ENCODE results near the gene LEMD1. TPM values are rescaled to one million over a fixed set of nuclear protein-coding genes. Genes with fewer than 3 reads are reported as not detected.
"Not testable (repeated sequence)": the region's sequence is repeated elsewhere in the genome, so short reads cannot be mapped to it uniquely, and the experiment has no call there.

Gene LEMD1
- polyA plus RNA-seq, 1 donor = not detected

- no peak for DNase-seq (ENCODE audit: low read depth)
Measured at GRCh38 chr1:205430696-205431305, 8.9 kb upstream of the LEMD1 start.

GRCh38 chr1:205429762-205430695 is 8.2 kb upstream of the LEMD1 start:
- no peak for DNase-seq (ENCODE audit: low read depth)

GRCh38 chr1:205424901-205425600 is 3.2 kb upstream of the LEMD1 start:
- DNase-seq (ENCODE audit: low read depth) = no peak

- no peak for DNase-seq (ENCODE audit: low read depth)
Measured at GRCh38 chr1:205423814-205424399, 2.1 kb upstream of the LEMD1 start.

- DNase-seq (ENCODE audit: low read depth) = no peak
Measured at GRCh38 chr1:205422993-205423642, 1.3 kb upstream of the LEMD1 start.

GRCh38 chr1:205420938-205421337 is 918 bp downstream of the LEMD1 start:
- DNase-seq (ENCODE audit: low read depth) = no peak

GRCh38 chr1:205417870-205418635 is 3.8 kb downstream of the LEMD1 start:
- DNase-seq (ENCODE audit: low read depth) = no peak

- no peak for DNase-seq (ENCODE audit: low read depth)
Measured at GRCh38 chr1:205416322-205416721, 5.5 kb downstream of the LEMD1 start.

GRCh38 chr1:205410581-205411298 is 11.1 kb downstream of the LEMD1 start:
- DNase-seq (ENCODE audit: low read depth) = no peak

- DNase-seq (ENCODE audit: low read depth) = no peak
Measured at GRCh38 chr1:205407970-205408369, 13.9 kb downstream of the LEMD1 start.

- not testable (repeated sequence) for DNase-seq (ENCODE audit: low read depth)
Measured at GRCh38 chr1:205406252-205406651, 15.6 kb downstream of the LEMD1 start.

GRCh38 chr1:205404484-205404883 is 17.4 kb downstream of the LEMD1 start:
- DNase-seq (ENCODE audit: low read depth) = not testable (repeated sequence)

GRCh38 chr1:205398586-205398985 is 23.3 kb downstream of the LEMD1 start:
- no peak for DNase-seq (ENCODE audit: low read depth)

- no peak for DNase-seq (ENCODE audit: low read depth)
Measured at GRCh38 chr1:205396967-205397616, 24.8 kb downstream of the LEMD1 start.

- no peak for DNase-seq (ENCODE audit: low read depth)
Measured at GRCh38 chr1:205395616-205396015, 26.2 kb downstream of the LEMD1 start.

- no peak for DNase-seq (ENCODE audit: low read depth)
Measured at GRCh38 chr1:205392650-205393049, 29.2 kb downstream of the LEMD1 start.

- no peak for DNase-seq (ENCODE audit: low read depth)
Measured at GRCh38 chr1:205391386-205391785, 30.5 kb downstream of the LEMD1 start.

- no peak for DNase-seq (ENCODE audit: low read depth)
Measured at GRCh38 chr1:205387845-205388244, 34.0 kb downstream of the LEMD1 start.

- DNase-seq (ENCODE audit: low read depth) = not testable (repeated sequence)
Measured at GRCh38 chr1:205382990-205383389, 38.9 kb downstream of the LEMD1 start.

- DNase-seq (ENCODE audit: low read depth) = no peak
Measured at GRCh38 chr1:205382561-205382960, 39.3 kb downstream of the LEMD1 start.

Data from forelimb muscle (tissue), 1 donor.